Fibroblast of pulmonary artery (primary cell): Measurements from ENCODE around the gene PAQR3.

Experiments
- DNase-seq: peaks from one replicate; pipeline ENCODE4 v3.0.0-alpha.2; 2010; ENCODE audit warnings: low read depth
- H3K4me3 ChIP-seq: replicated peaks from 2 replicates; pipeline ENCODE4 v1.5.1; 2011; ENCODE audit warnings: low read depth, mild to moderate bottlenecking, control low read depth, low read length, moderate library complexity
- TF ChIP-seq, protein P1 (sequence below): IDR thresholded peaks from 2 replicates; pipeline ENCODE4 v1.5.1; 2011; ENCODE audit warnings: mild to moderate bottlenecking, control low read depth, low read length, inconsistent platforms; ENCODE audit errors: missing control alignments

The PAQR3 gene

DNA sequence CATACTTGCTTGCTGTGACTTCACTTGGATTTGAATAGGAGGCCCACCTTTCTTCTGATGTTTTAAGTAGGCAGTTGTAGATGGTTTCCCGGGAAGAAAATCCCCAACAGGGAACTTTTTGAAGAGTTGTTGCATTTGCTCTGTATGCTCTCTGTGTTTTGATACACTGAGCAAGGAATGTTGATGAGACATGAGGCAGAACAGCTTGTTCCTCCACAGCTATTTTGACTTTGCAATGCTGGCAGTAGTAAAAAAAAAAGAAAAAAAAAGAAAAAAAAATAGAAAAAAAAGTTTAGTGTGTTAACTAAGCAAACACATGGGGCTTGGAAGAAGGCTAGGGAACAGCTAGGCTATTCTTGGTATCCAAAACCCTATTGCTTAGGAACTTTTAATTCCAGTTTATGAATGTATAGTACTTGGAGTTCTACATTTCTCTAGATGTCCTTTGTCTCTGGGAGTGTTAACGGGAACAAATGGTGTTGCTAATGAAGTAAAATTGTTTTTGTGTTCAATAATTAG, 23.4 kb upstream of the PAQR3 start:
- DNase-seq: peak; percentile 7
- TF ChIP-seq, protein P1, sequence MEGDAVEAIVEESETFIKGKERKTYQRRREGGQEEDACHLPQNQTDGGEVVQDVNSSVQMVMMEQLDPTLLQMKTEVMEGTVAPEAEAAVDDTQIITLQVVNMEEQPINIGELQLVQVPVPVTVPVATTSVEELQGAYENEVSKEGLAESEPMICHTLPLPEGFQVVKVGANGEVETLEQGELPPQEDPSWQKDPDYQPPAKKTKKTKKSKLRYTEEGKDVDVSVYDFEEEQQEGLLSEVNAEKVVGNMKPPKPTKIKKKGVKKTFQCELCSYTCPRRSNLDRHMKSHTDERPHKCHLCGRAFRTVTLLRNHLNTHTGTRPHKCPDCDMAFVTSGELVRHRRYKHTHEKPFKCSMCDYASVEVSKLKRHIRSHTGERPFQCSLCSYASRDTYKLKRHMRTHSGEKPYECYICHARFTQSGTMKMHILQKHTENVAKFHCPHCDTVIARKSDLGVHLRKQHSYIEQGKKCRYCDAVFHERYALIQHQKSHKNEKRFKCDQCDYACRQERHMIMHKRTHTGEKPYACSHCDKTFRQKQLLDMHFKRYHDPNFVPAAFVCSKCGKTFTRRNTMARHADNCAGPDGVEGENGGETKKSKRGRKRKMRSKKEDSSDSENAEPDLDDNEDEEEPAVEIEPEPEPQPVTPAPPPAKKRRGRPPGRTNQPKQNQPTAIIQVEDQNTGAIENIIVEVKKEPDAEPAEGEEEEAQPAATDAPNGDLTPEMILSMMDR: no peak
- H3K4me3 ChIP-seq: no peak overlapping the region

DNA sequence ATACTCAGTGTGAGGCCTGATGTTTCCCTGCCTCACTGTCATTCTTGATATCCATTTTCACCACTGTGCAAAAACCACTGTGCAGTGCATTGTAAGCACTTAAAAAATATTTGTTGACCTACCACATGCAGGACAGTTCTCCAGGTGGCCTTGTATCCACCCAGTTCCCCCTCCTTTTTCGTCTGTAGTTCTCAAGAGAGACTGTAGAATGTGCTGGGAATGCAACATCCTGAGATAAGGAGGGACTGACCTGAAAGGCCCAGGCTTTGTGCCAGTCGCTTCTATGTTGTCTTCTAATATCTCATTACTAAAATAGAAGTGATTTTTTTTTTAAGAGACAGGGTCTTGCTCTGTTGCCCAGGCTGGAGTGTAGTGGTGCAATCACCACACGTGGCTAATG, 21.7 kb upstream of the PAQR3 start:
- no peak overlapping the region for H3K4me3 ChIP-seq
- TF ChIP-seq, protein P1: no peak
- no peak for DNase-seq

DNA sequence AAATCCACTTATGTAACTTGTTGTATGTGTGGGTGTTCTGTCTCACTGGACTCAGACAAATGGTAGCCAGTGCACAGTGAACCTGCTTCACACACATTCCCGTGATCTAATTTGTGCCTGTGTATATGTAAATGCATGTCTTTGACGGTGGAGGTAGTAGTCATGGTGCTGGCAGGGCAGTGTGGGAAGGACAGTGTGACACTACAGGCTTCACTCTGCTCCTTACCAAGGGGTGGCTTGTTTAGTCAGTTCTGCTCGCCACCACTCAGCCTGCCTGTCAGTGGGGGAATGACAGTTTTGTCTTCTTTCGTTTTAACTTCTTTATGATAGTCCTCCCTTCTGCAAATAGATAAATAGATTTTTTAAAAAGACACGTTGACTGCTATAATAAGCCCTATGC, 17.7 kb upstream of the PAQR3 start:
- TF ChIP-seq, protein P1: no peak
- no peak overlapping the region for H3K4me3 ChIP-seq
- DNase-seq: no peak

DNA sequence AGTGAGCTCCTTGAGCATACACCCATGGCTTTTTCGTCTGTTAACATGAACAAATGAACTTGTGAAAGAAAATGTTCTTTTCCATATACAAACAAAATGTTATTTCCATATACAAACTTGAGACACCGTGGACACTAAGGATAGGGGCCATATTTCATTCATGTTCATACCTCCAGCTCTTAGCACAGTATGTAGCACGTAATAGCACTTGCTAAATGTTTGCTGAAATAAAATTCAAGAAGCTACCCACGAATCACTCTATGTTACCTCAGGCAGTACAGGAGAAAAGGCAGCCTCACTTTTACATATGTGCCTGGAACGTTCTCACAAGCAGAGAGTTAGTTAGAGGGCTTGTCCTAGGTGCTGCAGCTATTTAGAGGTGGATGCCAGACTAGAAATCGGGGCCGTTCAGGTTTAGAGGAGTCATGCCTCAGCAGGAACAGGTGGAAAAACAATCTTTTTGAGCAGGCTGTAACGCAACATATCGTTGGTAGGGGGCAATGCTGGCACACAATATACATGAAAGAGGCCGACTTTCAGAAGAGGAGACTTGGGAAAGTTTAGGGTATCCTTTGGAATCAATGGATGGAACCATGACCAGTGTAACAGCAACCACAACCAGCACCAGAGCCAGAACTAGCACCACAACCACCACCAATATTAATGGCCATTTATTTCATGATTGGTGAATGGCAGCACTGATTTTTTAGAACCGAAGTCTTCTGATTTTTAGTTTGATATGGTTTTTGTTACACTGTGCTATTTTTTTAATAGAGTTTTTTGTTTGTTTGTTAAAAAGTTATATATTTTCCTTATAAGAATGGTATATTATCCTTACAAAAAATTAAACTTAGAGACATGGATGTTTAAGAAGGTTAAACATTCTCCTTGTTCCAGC, 14.8 kb upstream of the PAQR3 start:
- TF ChIP-seq, protein P1: peak; percentile 44
- no peak overlapping the region for H3K4me3 ChIP-seq
- DNase-seq: peak; percentile 18

DNA sequence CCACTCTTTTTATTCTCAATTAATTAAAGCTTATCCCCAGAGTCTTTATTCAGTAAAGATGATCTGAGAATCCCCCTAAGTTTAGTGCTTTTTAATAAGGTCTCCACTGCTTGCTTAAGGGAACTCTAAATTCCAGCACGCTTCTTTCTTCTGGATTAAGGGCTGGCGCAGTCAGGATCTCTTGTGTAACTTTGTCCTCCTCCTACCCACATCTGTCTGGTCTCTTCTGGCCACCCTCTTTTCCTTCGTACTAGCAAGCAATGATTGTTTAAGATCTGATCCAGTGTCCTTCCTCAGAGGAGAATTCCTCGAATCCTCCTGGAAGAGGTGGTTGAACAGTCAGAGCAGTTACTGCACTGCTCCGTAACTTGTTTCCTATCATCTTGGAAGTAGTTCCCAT, 14.0 kb upstream of the PAQR3 start:
- DNase-seq: no peak
- TF ChIP-seq, protein P1: no peak
- no peak overlapping the region for H3K4me3 ChIP-seq

DNA sequence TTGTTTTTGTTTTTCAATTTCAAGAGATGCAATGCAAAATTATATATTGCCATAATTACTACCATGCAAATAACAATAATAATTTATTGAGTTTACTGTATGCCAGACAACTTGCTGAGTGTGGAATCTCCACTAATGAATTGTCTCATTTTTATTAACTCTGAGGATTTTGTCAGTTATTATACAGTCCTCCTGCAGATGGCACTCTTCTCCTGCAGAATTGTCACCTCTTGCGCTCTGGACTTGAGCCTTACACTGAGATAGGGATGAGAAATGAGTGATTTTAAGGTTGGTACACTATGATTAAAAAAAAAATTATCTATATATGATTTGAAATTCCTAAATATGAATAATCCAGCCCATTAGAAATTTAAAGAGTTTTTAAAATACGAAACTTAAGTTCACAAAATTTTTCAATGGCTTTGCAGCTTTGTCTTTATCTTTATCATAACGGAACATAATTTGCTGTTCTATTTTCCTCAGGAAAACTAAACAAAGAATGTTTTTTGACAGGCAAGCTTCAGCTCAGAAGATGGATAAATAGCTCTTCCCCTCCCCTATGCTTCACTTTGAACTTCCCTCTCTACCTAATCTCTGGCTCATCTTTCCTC, 12.7 kb upstream of the PAQR3 start:
- H3K4me3 ChIP-seq: no peak overlapping the region
- TF ChIP-seq, protein P1: peak; percentile 71
- peak; percentile 65 for DNase-seq
